ENCODE data around the gene CARNS1.
"Not testable (repeated sequence)": the region's sequence is repeated elsewhere in the genome, so short reads cannot be mapped to it uniquely, and the experiment has no call there.

GRCh38 chr11:67403085-67403484 is 12.4 kb upstream of the CARNS1 start:
- TF ChIP-seq ZNF274 (IDR thresholded peaks at IDR 0.05; ENCODE audit: low read depth, low read length); YY1 (IDR thresholded peaks at IDR 0.05; ENCODE audit: insufficient read depth, insufficient read length): not testable (repeated sequence)
